NCI-H82 (cell line): Measurements from ENCODE around the gene CHRNE.

Source experiments
- DNase-seq: peaks from one replicate; lab custom pipeline; 2025; lab: John Stamatoyannopoulos, UW

The CHRNE gene

DNA sequence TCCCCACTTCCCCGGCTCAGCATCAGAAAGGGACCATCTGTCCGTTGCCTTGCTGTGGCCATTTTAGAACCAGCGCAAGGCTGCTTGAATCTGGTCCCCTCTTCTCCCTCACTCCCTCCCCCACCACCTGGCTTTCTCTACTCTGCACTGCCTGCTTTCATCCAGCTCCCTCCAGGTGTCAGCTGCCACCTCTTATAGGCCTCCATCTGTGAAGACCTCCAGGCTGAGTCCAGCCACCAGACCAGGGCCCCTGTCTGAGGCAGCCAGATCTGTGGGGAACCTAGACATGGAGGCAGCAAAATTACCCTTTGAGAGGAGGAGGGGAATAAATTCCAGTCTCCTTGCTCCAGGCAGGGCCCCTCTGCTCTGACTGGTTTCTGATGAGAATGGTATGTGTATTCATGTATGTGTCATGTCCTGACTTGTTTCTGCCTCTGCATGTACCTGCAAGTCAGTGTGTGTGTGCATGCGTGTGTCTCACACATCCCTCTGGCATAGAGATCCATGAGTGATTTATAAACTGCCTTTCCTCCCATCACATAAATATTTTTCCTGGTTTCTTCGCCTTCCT lies 48.7 kb downstream of the CHRNE start:
- DNase-seq, result peak; percentile 71

- no peak for DNase-seq
Measured at GRCh38 chr17:4853208-4853671, 49.7 kb downstream of the CHRNE start.

GRCh38 chr17:4852567-4853207 lies 50.2 kb downstream of the CHRNE start:
- peak; percentile 45 for DNase-seq

DNA sequence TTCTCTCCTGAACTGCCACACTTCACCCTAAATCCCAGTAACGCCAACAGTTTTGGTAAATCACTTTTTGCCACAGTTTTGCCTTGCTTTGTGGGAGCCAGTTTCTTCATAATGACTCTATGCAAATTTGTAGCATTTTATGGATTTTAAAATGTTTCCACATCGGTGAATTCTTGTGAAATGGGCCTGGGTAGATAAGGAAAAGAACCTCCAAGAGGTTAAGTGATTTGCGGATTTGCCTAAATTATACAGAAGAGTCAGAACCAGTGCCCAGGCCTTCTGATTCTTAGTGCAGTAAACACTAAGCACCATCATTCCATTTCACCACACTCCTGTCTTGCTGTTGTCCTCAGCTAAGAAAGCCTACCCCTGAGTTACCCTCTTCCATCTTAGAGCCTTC lies 51.8 kb downstream of the CHRNE start:
- DNase-seq, result no peak

GRCh38 chr17:4850246-4850645 lies 52.7 kb downstream of the CHRNE start:
- no peak for DNase-seq

DNA sequence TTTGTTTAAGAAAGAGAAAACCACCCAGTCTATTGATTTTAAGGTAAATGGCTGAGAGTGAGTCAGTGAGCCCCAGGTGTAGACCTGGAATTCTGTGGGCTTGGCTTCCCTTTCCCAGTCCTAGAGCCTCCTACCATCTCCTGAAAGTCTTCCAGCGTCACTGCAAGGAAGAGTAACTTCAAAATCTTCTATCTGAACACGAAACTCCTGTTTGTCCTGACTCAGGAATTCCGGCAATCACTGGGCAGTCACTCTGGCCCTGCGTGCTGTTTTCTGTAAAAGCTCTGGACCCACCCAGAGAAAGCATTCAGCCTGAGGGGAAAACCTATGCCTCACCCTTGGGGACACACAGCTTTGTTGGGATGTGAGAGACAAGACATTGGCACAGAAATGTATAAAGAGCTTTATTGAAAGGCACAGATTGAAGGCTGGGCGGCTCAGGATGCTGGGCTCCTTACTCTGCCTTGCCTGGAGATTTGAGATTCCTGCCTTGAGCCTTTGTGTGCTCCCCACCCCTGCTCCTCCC lies 53.8 kb downstream of the CHRNE start:
- no peak for DNase-seq
